IMR-90 (cell line): ENCODE measurements around the gene SFXN2. TPM values are rescaled to one million over a fixed set of nuclear protein-coding genes. Genes with fewer than 3 reads are reported as not detected.

Experiments used
- ATAC-seq: fragments of 200-7000 bp; cut with Tn5 transposase; 2 replicates; pipeline ENCODE4 v1.9.1; 2020; ENCODE audit warnings: low read depth, mild to moderate bottlenecking, moderate library complexity
- BruUV-seq: library from RNA; stranded (reverse); fragments of 400-500 nt; replicated peaks from 2 replicates; lab custom pipeline; 2021; lab: Mats Ljungman, UMichigan
- CTCF ChIA-PET: fragments of 300-600 bp; formaldehyde crosslinking; extraction: SDS; loops from one replicate; lab custom pipeline; 2021; ENCODE audit warnings: antibody characterized with exemption; lab: Yijun Ruan, JAX
- POLR2A ChIA-PET: fragments of 300-600 bp; sonication (Branson Sonifier 250); formaldehyde crosslinking; loops from one replicate; lab custom pipeline; 2022; ENCODE audit warnings: antibody characterized with exemption; ENCODE audit not compliant: unreplicated experiment; lab: Charles Lee
- DNase-seq: peaks from one replicate; pipeline ENCODE4 v3.0.0; 2013
- H2AFZ ChIP-seq: replicated peaks from 2 replicates; pipeline ENCODE3; 2013; ENCODE audit warnings: low read length, mild to moderate bottlenecking; ENCODE audit not compliant: poor library complexity
- H2AK5ac ChIP-seq: 2 replicates; pipeline ENCODE4 v1.6.1; 2013; ENCODE audit warnings: low read depth, low read length, inconsistent platforms
- H2AK9ac ChIP-seq: replicated peaks from 2 replicates; pipeline ENCODE3; 2013; ENCODE audit warnings: mild to moderate bottlenecking, low read depth, low read length, moderate library complexity; ENCODE audit not compliant: poor library complexity
- H2BK120ac ChIP-seq: 2 replicates; pipeline ENCODE4 v1.6.1; 2013; ENCODE audit warnings: low read depth, low read length, inconsistent platforms
- H2BK15ac ChIP-seq: 3 replicates; pipeline ENCODE4 v1.6.1; 2013; ENCODE audit warnings: low read depth, low read length, inconsistent platforms
- H2BK20ac ChIP-seq: 2 replicates; pipeline ENCODE4 v1.6.1; 2013; ENCODE audit warnings: low read depth, mild to moderate bottlenecking, inconsistent platforms, low read length, moderate library complexity
- H2BK5ac ChIP-seq: 2 replicates; pipeline ENCODE4 v1.6.1; 2013; ENCODE audit warnings: mild to moderate bottlenecking, low read depth, low read length, inconsistent platforms; ENCODE audit not compliant: poor library complexity, severe bottlenecking
- H3K14ac ChIP-seq: replicated peaks from 2 replicates; pipeline ENCODE4 v1.6.1; 2013; ENCODE audit warnings: low read depth, low read length, inconsistent platforms
- H3K18ac ChIP-seq: 2 replicates; pipeline ENCODE4 v1.6.1; 2013; ENCODE audit warnings: low read depth, low read length, control low read depth
- H3K23ac ChIP-seq: 2 replicates; pipeline ENCODE4 v1.6.1; 2013; ENCODE audit warnings: low read depth, low read length, inconsistent platforms
- H3K27ac ChIP-seq: 2 replicates; pipeline ENCODE4 v1.5.1; 2013; ENCODE audit warnings: mild to moderate bottlenecking, control low read depth, low read length; ENCODE audit not compliant: insufficient read depth
- H3K27me3 ChIP-seq: 2 replicates; pipeline ENCODE4 v1.6.1; 2013; ENCODE audit warnings: low read length; ENCODE audit not compliant: control insufficient read depth, insufficient read depth
- H3K36me3 ChIP-seq: 2 replicates; pipeline ENCODE4 v1.6.1; 2013; ENCODE audit warnings: low read length, mixed read lengths; ENCODE audit not compliant: control insufficient read depth, insufficient read depth
- H3K4ac ChIP-seq: 2 replicates; pipeline ENCODE4 v1.6.1; 2013; ENCODE audit warnings: low read depth, low read length, inconsistent platforms
- H3K4me1 ChIP-seq: 2 replicates; pipeline ENCODE4 v1.6.1; 2013; ENCODE audit warnings: low read length, mixed read lengths; ENCODE audit not compliant: control insufficient read depth, insufficient read depth
- H3K4me2 ChIP-seq: 2 replicates; pipeline ENCODE4 v1.6.1; 2013; ENCODE audit warnings: low read depth, mild to moderate bottlenecking, control low read depth, low read length, moderate library complexity
- H3K4me3 ChIP-seq: 2 replicates; pipeline ENCODE4 v1.5.1; 2013; ENCODE audit warnings: low read depth, mild to moderate bottlenecking, control low read depth, low read length, moderate library complexity; ENCODE audit not compliant: insufficient read depth
- H3K56ac ChIP-seq: 2 replicates; pipeline ENCODE4 v1.6.1; 2013; ENCODE audit warnings: low read length, inconsistent platforms; ENCODE audit not compliant: insufficient read depth; ENCODE audit errors: extremely low read depth
- H3K79me1 ChIP-seq, 2 experiments: 2 replicates each; pipeline ENCODE4 v1.6.1; 2013; ENCODE audit warnings: low read length in 2 of 2, inconsistent platforms in 1 of 2, low read depth in 1 of 2
- H3K9ac ChIP-seq: 2 replicates; pipeline ENCODE4 v1.6.1; 2013; ENCODE audit warnings: low read depth, low read length, control low read depth
- H3K9me1 ChIP-seq: 2 replicates; pipeline ENCODE4 v1.6.1; 2013; ENCODE audit warnings: low read length, inconsistent platforms; ENCODE audit not compliant: insufficient read depth
- H3K9me3 ChIP-seq: 2 replicates; pipeline ENCODE4 v1.6.1; 2013; ENCODE audit warnings: low read length; ENCODE audit not compliant: control insufficient read depth, insufficient read depth
- H4K20me1 ChIP-seq: 2 replicates; pipeline ENCODE4 v1.6.1; 2013; ENCODE audit warnings: low read length, inconsistent platforms; ENCODE audit not compliant: insufficient read depth
- H4K5ac ChIP-seq: 2 replicates; pipeline ENCODE4 v1.6.1; 2013; ENCODE audit warnings: mild to moderate bottlenecking, low read depth, low read length, control low read depth
- H4K8ac ChIP-seq, 2 experiments: 2 replicates each; pipeline ENCODE4 v1.6.1; 2013; ENCODE audit warnings: low read depth in 2 of 2, low read length in 2 of 2, control low read depth in 1 of 2, inconsistent platforms in 1 of 2
- H4K91ac ChIP-seq: 2 replicates; pipeline ENCODE4 v1.6.1; 2013; ENCODE audit warnings: low read depth, low read length, inconsistent platforms; ENCODE audit not compliant: insufficient read depth
- BHLHE40 ChIP-seq: fragments of 150-350 bp; IDR thresholded peaks from 2 replicates; pipeline ENCODE4 v1.6.1; 2016; ENCODE audit warnings: mild to moderate bottlenecking, low read depth, low read length
- CEBPB ChIP-seq: IDR thresholded peaks from 2 replicates; pipeline ENCODE4 v1.6.1; 2012; ENCODE audit warnings: low read depth, low read length, improper control_type of control experiment
- CTCF ChIP-seq: conservative IDR thresholded peaks from 2 replicates; pipeline ENCODE4 v1.5.1; 2012; ENCODE audit warnings: mild to moderate bottlenecking, low read depth, low read length, improper control_type of control experiment
- ELK1 ChIP-seq: fragments of 150-350 bp; IDR thresholded peaks from 2 replicates; pipeline ENCODE4 v1.6.1; 2016; ENCODE audit warnings: low read depth, mild to moderate bottlenecking, low read length, moderate library complexity, borderline replicate concordance
- FOS ChIP-seq: fragments of 150-350 bp; IDR thresholded peaks from 2 replicates; pipeline ENCODE4 v1.6.1; 2016; ENCODE audit warnings: low read depth, low read length
- MAFK ChIP-seq: IDR thresholded peaks from 2 replicates; pipeline ENCODE4 v1.6.1; 2012; ENCODE audit warnings: low read depth, low read length, improper control_type of control experiment
- MXI1 ChIP-seq: IDR thresholded peaks from 2 replicates; pipeline ENCODE4 v1.6.1; 2012; ENCODE audit warnings: low read depth, mild to moderate bottlenecking, low read length, moderate library complexity, borderline replicate concordance
- NFE2L2 ChIP-seq: fragments of 150-350 bp; IDR thresholded peaks from 2 replicates; pipeline ENCODE4 v1.6.1; 2016; ENCODE audit warnings: low read depth, mild to moderate bottlenecking, low read length
- POLR2A ChIP-seq: IDR thresholded peaks from 2 replicates; pipeline ENCODE4 v1.6.1; 2012; ENCODE audit warnings: mild to moderate bottlenecking, low read depth, low read length
- RCOR1 ChIP-seq: IDR thresholded peaks from 2 replicates; pipeline ENCODE4 v1.6.1; 2012; ENCODE audit warnings: mild to moderate bottlenecking, low read length, improper control_type of control experiment; ENCODE audit not compliant: insufficient replicate concordance
- RFX5 ChIP-seq: IDR thresholded peaks from 2 replicates; pipeline ENCODE4 v1.8.0; 2012; ENCODE audit warnings: low read depth, mild to moderate bottlenecking, low read length, moderate library complexity
- SMC3 ChIP-seq: fragments of 150-350 bp; IDR thresholded peaks from 2 replicates; pipeline ENCODE4 v1.6.1; 2016; ENCODE audit warnings: low read depth, mild to moderate bottlenecking, antibody characterized with exemption, low read length, moderate library complexity
- USF2 ChIP-seq: fragments of 150-350 bp; IDR thresholded peaks from 2 replicates; pipeline ENCODE4 v1.6.1; 2017; ENCODE audit warnings: mild to moderate bottlenecking, antibody characterized with exemption, low read length, low read depth
- WGBS, 2 experiments: methylation state at CpG; one replicate each; pipeline versions ENCODE4 v1.1.5 to v1.1.7; 2013; ENCODE audit warnings: missing lambda C conversion rate in 2 of 2; ENCODE audit not compliant: insufficient read length in 1 of 2; ENCODE audit errors: extremely low coverage in 2 of 2; 5-methylcytosine and 5-hydroxymethylcytosine counted together
- dilution Hi-C: fragments of 300-500 bp; cut with HindIII; formaldehyde crosslinking; loops from one replicate; pipeline ENCODE4 v1.14.3; 2018; ENCODE audit warnings: low sequenced_read_pairs; ENCODE audit not compliant: unreplicated experiment
- in situ Hi-C: fragments of 300-500 bp; cut with MboI; formaldehyde crosslinking; loops from 3 replicates; pipeline ENCODE4 v1.14.3; 2019; ENCODE audit warnings: low sequenced_read_pairs, inconsistent platforms, mixed read lengths
- intact Hi-C: fragments of 100-400 bp; cut with micrococcal nuclease; formaldehyde crosslinking; loops from 2 replicates; pipeline ENCODE4 v1.10.0; 2022
- polyA plus RNA-seq, 3 experiments: library from polyadenylated mRNA; depleted of rRNA; stranded (reverse); fragments of >200 nt; gene quantifications; 2 replicates each; pipeline ENCODE4 v1.2.3, GENCODE V29; 2012; ENCODE audit warnings: low replicate concordance in 1 of 3
- total RNA-seq: library from RNA; depleted of rRNA; stranded (reverse); fragments of >200 nt; gene quantifications from 2 replicates; pipeline ENCODE4 v1.2.3, GENCODE V29; 2012

Gene SFXN2
- total and polyA plus RNA-seq, 2 of the 4 experiments (the other 2 are of a cell fraction): 6.9 to 11.7 TPM

- Histone ChIP-seq H3K36me3 (no peaks in the 10 kb centered on the region), H2BK120ac (peak within 1 kb of the TSS; percentile 74), H3K56ac (peak within 1 kb of the TSS; percentile 96), H2BK20ac (peak within 1 kb of the TSS; percentile 44; the same call in 1 of the 2 replicates), H2AFZ (peak within 1 kb of the TSS; percentile 87), H4K91ac (peak within 1 kb of the TSS; percentile 79), H2BK15ac (peak within 1 kb of the TSS; percentile 29; the same call in 2 of the 3 replicates), H3K79me1 (peaks cover 30 to 70% of the 10 kb centered on the region in 2 experiments), H3K4me1 (peaks cover 9% of the 10 kb centered on the region), H4K8ac (peak within 1 kb of the TSS; percentile 29 to 78), H3K9me3 (no peaks in the 10 kb centered on the region), H2AK5ac (peak within 1 kb of the TSS; percentile 81), H3K27ac (peak within 1 kb of the TSS; percentile 86), H4K5ac (peak within 1 kb of the TSS; percentile 27), H4K20me1 (peaks cover 11% of the 10 kb centered on the region; the same call in 1 of the 2 replicates), H3K4me2 (peak within 1 kb of the TSS; percentile 83), H3K14ac (peak within 1 kb of the TSS; percentile 97), H2BK5ac (peak within 1 kb of the TSS; percentile 75), H3K23ac (peak within 1 kb of the TSS; percentile 98), H3K18ac (peak within 1 kb of the TSS; percentile 53), H3K4me3 (peak within 1 kb of the TSS; percentile 81), H2AK9ac (peak within 1 kb of the TSS; percentile 95), H3K27me3 (no peaks in the 10 kb centered on the region), H3K4ac (peak within 1 kb of the TSS; percentile 79), H3K9ac (peak within 1 kb of the TSS; percentile 74), H3K9me1 (peaks cover 10% of the 10 kb centered on the region)
- dilution Hi-C loops (no loop called here), intact Hi-C loops (loop anchor here (1.0 to 5.0 kb wide), 3 partner anchors 35 to 212 kb away; partner anchors contain the start of genes ACTR1A and SUFU), in situ Hi-C loops (no loop called here)
- CTCF ChIA-PET: interaction anchor here (0.6 to 3.1 kb wide), 4 partner anchors 13 to 315 kb away, joined by 3 to 13 read pairs (median 3); no protein-coding TSS in a partner anchor
- 0% methylated on average over 31 of the region's 62 CpGs; no CpG with 5 or more reads in 1 of the 2 experiments for WGBS, 2 experiments
- ATAC-seq (peak; percentile 89), DNase-seq (peak; percentile 98)
- POLR2A ChIA-PET: no interaction called here
- no TSS peak for BruUV-seq
- TF ChIP-seq RCOR1 (peak; percentile 30), CEBPB (0 out of 2 replicates have a peak, but pooled peaks have one; percentile 24), SMC3 (no peak), MXI1 (peak; percentile 71; the same call in 1 of the 2 replicates), NFE2L2 (no peak), BHLHE40 (peak; percentile 21; the same call in 1 of the 2 replicates), MAFK (no peak), USF2 (peak; percentile 95), FOS (no peak), RFX5 (no peak), ELK1 (no peak), POLR2A (peak; percentile 43; the same call in 1 of the 2 replicates), CTCF (peak; percentile 41; the same call in 1 of the 2 replicates)
Measured at GRCh38 chr10:102713814-102714620, 419 bp upstream of the SFXN2 start, which contains the start of gene ARL3. Gene ARL3, minus strand, starts transcription at chr10:102714397. Its CDS starts 122 bp downstream, at chr10:102714275.
